Smooth muscle cell (in vitro differentiated cells): Measurements from ENCODE around the gene CXCL3. TPM values are rescaled to one million over a fixed set of nuclear protein-coding genes. Genes with fewer than 3 reads are reported as not detected.

Source experiments
- DNase-seq: peaks from one replicate; lab custom pipeline; 2025; ENCODE audit not compliant: unreplicated experiment; lab: John Stamatoyannopoulos, UW
- H2AFZ ChIP-seq: fragments of 200-600 bp; sonication (generic); 2 replicates; pipeline ENCODE4 v1.6.0; 2016; ENCODE audit warnings: antibody characterized with exemption, low read depth, mild to moderate bottlenecking
- H3F3A ChIP-seq: fragments of 200-600 bp; sonication (generic); 2 replicates; pipeline ENCODE4 v1.6.0; 2017; ENCODE audit warnings: antibody characterized with exemption, low read depth
- H3K27ac ChIP-seq: fragments of 200-600 bp; sonication (generic); 2 replicates; pipeline ENCODE4 v1.5.1; 2016; ENCODE audit warnings: low read depth, mild to moderate bottlenecking
- H3K27me3 ChIP-seq: fragments of 200-600 bp; sonication (generic); 2 replicates; pipeline ENCODE4 v1.6.1; 2016; ENCODE audit warnings: low read depth, mild to moderate bottlenecking
- H3K36me3 ChIP-seq: fragments of 200-600 bp; sonication (generic); 2 replicates; pipeline ENCODE4 v1.5.1; 2016; ENCODE audit warnings: low read depth
- H3K4me1 ChIP-seq: fragments of 200-600 bp; sonication (generic); 2 replicates; pipeline ENCODE4 v1.5.1; 2016; ENCODE audit warnings: low read depth
- H3K4me2 ChIP-seq: fragments of 200-600 bp; sonication (generic); 2 replicates; pipeline ENCODE4 v1.6.0; 2016; ENCODE audit warnings: mild to moderate bottlenecking
- H3K4me3 ChIP-seq: fragments of 200-600 bp; sonication (generic); 2 replicates; pipeline ENCODE4 v1.5.1; 2016; ENCODE audit warnings: mild to moderate bottlenecking
- H3K79me2 ChIP-seq: fragments of 200-600 bp; sonication (generic); 2 replicates; pipeline ENCODE4 v1.6.0; 2016; ENCODE audit warnings: low read depth, mild to moderate bottlenecking
- H3K9ac ChIP-seq: fragments of 200-600 bp; sonication (generic); 2 replicates; pipeline ENCODE4 v1.6.0; 2016; ENCODE audit warnings: low read depth
- H3K9me3 ChIP-seq: fragments of 200-600 bp; sonication (generic); replicated peaks from 2 replicates; pipeline ENCODE4 v1.5.1; 2016; ENCODE audit warnings: low read depth
- H4K20me1 ChIP-seq: fragments of 200-600 bp; sonication (generic); 2 replicates; pipeline ENCODE4 v1.6.0; 2016; ENCODE audit warnings: low read depth
- WGBS: methylation state at CpG from one replicate; pipeline ENCODE4 v1.1.7; 2016; ENCODE audit warnings: low lambda C conversion rate; 5-methylcytosine and 5-hydroxymethylcytosine counted together
- polyA plus RNA-seq: library from polyadenylated mRNA; unstranded; fragments of >200 nt; fragmentation: Nextera tagmentation; extraction: Ambion mirVana; gene quantifications from 2 replicates; pipeline ENCODE4 v1.2.1, GENCODE V29; 2016
- total RNA-seq: library from RNA; depleted of rRNA; stranded (reverse); fragments of >200 nt; gene quantifications from 2 replicates; pipeline ENCODE4 v1.2.3, GENCODE V29; 2014
- TF ChIP-seq, protein P1 (sequence below): fragments of 200-600 bp; sonication (generic); IDR thresholded peaks from 2 replicates; pipeline ENCODE4 v1.5.1; 2017; ENCODE audit warnings: borderline replicate concordance, mild to moderate bottlenecking, antibody characterized with exemption; ENCODE audit not compliant: insufficient read depth, poor library complexity, severe bottlenecking

The CXCL3 gene
- total and polyA plus RNA-seq, 2 experiments from 2014 or later, result 1.6 to 5.6 TPM

DNA sequence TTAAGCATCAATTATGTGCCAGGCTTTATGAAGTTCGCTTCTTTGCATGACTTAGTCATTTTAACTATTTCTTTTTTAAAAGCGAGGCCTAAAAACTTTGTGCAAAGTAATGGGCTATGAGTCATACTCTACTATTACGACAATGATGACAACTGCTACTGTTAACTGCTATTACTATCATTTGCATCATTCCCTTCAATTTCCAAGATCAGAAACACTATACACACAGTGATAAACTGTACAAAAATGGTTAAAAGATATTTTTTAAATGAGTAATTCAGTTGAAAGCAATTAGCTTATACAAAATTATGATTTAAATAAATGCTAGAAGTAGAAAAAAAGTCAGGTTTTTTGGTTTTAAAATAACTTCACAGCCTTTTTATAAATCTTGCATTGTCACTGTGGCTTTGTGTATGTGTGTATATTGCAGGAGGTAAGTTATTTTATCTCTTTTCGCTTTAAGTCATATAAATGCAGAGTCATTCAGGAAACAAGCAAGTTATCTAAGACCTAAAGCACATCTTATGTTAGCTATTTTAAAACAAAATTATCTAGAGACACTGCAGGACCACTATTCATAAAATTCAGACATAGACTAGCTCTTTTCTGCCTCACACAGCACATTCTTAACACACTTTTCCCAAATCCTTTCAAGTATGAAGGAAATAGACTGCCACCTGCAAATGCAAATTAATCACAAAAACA, 18.5 kb upstream of the CXCL3 start:
- no peak overlapping the region for H3K4me3 ChIP-seq
- no peaks in the 10 kb centered on the region for H3K4me1 ChIP-seq
- peak overlapping the region; percentile 63 for H3K9ac ChIP-seq
- H4K20me1 ChIP-seq, result no peaks in the 10 kb centered on the region
- no peaks in the 10 kb centered on the region for H3K9me3 ChIP-seq
- TF ChIP-seq, protein P1, sequence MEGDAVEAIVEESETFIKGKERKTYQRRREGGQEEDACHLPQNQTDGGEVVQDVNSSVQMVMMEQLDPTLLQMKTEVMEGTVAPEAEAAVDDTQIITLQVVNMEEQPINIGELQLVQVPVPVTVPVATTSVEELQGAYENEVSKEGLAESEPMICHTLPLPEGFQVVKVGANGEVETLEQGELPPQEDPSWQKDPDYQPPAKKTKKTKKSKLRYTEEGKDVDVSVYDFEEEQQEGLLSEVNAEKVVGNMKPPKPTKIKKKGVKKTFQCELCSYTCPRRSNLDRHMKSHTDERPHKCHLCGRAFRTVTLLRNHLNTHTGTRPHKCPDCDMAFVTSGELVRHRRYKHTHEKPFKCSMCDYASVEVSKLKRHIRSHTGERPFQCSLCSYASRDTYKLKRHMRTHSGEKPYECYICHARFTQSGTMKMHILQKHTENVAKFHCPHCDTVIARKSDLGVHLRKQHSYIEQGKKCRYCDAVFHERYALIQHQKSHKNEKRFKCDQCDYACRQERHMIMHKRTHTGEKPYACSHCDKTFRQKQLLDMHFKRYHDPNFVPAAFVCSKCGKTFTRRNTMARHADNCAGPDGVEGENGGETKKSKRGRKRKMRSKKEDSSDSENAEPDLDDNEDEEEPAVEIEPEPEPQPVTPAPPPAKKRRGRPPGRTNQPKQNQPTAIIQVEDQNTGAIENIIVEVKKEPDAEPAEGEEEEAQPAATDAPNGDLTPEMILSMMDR, result no peak
- no peak for DNase-seq
- no peaks in the 10 kb centered on the region for H3F3A ChIP-seq
- H2AFZ ChIP-seq, result no peak overlapping the region
- H3K79me2 ChIP-seq, result no peaks in the 10 kb centered on the region
- WGBS, result 13% methylated on average over 4 of the region's 4 CpGs
- no peaks in the 10 kb centered on the region for H3K36me3 ChIP-seq
- peak overlapping the region; percentile 91 for H3K27ac ChIP-seq
- no peaks in the 10 kb centered on the region for H3K27me3 ChIP-seq
- peak overlapping the region; percentile 32 for H3K4me2 ChIP-seq

DNA sequence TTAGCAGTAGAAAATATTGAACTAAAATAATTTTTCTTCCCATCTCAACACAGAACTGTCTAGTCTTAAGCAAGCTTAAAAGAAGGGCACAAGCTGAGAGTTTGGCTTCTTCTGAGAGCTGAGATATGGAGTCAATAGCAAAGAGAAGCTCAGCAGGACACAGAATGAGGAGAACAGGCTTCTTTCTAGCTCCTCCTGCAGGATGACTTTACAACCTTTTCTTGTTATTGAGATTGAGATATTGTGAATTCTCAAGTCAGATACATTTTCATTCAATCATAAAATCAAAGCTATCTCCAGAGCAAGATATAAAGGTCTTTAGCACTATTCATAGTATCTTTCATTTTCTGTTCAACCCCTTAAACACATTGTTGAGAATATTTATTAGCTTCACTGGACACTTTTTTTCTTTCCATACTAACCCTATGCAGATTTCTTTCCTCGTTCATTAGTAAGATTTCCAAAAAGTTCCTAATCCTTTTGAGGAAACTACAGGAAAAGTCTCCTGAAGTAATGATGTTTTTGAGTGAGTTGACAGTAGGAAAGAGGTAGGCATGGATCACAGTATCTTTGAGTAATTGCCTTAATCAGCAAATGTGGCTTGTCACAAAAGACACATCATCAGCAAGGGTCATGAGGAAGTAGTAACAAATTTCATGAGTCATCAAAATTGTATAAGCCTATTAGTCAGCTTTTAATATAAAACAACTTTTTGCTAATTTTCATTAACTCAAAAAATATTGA, 17.8 kb upstream of the CXCL3 start:
- H2AFZ ChIP-seq, result no peak overlapping the region
- 30% methylated on average over 1 of the region's 1 CpG for WGBS
- H3K36me3 ChIP-seq, result no peaks in the 10 kb centered on the region
- H3K27me3 ChIP-seq, result no peaks in the 10 kb centered on the region
- TF ChIP-seq, protein P1, result no peak
- no peak overlapping the region for H3K4me3 ChIP-seq
- H3K27ac ChIP-seq, result peak overlapping the region; percentile 91
- peak overlapping the region; percentile 33 for H3K9ac ChIP-seq
- H3K4me1 ChIP-seq, result no peaks in the 10 kb centered on the region
- DNase-seq, result no peak
- H3K79me2 ChIP-seq, result no peaks in the 10 kb centered on the region
- no peaks in the 10 kb centered on the region for H4K20me1 ChIP-seq
- H3F3A ChIP-seq, result no peaks in the 10 kb centered on the region
- H3K9me3 ChIP-seq, result no peaks in the 10 kb centered on the region
- H3K4me2 ChIP-seq, result peak overlapping the region; percentile 32

DNA sequence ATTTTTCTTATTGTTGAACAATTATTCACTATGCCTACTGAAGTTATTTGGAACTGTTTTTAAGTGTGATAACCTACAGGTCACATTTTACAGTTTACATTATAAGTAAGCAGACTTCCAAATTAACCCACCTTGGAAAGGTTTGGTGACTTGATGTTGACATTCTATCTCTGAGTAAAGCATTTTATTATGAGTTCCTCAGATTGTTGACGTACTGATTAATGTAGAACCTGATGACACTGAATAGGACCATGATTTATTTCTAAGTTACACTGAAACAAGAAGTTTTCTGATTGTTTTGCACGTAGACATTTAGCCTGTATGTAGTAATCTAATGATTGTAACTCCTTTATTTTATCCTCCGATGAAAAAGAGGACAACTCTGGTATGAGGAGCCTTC, 17.0 kb upstream of the CXCL3 start:
- no peaks in the 10 kb centered on the region for H3K9me3 ChIP-seq
- no peak overlapping the region for H2AFZ ChIP-seq
- H3K4me1 ChIP-seq, result no peaks in the 10 kb centered on the region
- no peaks in the 10 kb centered on the region for H3K27me3 ChIP-seq
- H3K4me2 ChIP-seq, result no peak overlapping the region
- H3K9ac ChIP-seq, result no peak overlapping the region
- H3K36me3 ChIP-seq, result no peaks in the 10 kb centered on the region
- H4K20me1 ChIP-seq, result no peaks in the 10 kb centered on the region
- H3K79me2 ChIP-seq, result no peaks in the 10 kb centered on the region
- H3K27ac ChIP-seq, result peak overlapping the region; percentile 91
- H3F3A ChIP-seq, result no peaks in the 10 kb centered on the region
- 94% methylated on average over 3 of the region's 3 CpGs for WGBS
- TF ChIP-seq, protein P1, result no peak
- DNase-seq, result no peak
- no peak overlapping the region for H3K4me3 ChIP-seq
